ENCODE measurements around the gene EXOSC9. TPM values are rescaled to one million over a fixed set of nuclear protein-coding genes. Genes with fewer than 3 reads are reported as not detected.

EXOSC9 gene
- total and polyA plus RNA-seq, 2 experiments from 2014 or later = 41.9 to 44.1 TPM

GRCh38 chr4:121860121-121860520 is 59.0 kb downstream of the EXOSC9 start:
- TF ChIP-seq EZH2 (IDR thresholded peaks at IDR 0.05; ENCODE audit: insufficient read depth, poor library complexity, severe bottlenecking) (no peak), EZH2phosphoT487 (IDR thresholded peaks at IDR 0.05; ENCODE audit: insufficient read depth, low read depth) (no peak)
- no peak overlapping the region for H3K4me3 ChIP-seq
- no peaks in the 10 kb centered on the region for H4K20me1 ChIP-seq (ENCODE audit: insufficient read depth)
- H3K4me1 ChIP-seq (ENCODE audit: insufficient read depth) = no peaks in the 10 kb centered on the region
- H3K9ac ChIP-seq = no peak overlapping the region
- H3K27ac ChIP-seq = no peak overlapping the region
- peaks cover 45% of the 10 kb centered on the region for H3K36me3 ChIP-seq (ENCODE audit: low read depth)
- in situ Hi-C loops (cut with MboI) = no loop called here
- H3F3A ChIP-seq (ENCODE audit: insufficient read depth) = no peaks in the 10 kb centered on the region
- no peak overlapping the region for H3K4me2 ChIP-seq (ENCODE audit: unreplicated experiment)
- H3K9me3 ChIP-seq (ENCODE audit: low read depth) = no peaks in the 10 kb centered on the region
- H3K27me3 ChIP-seq (replicated peaks; ENCODE audit: insufficient read depth) = no peaks in the 10 kb centered on the region
- H3K9me2 ChIP-seq (ENCODE audit: insufficient read depth) = no peaks in the 10 kb centered on the region
- no peaks in the 10 kb centered on the region for H3K79me2 ChIP-seq (ENCODE audit: insufficient read depth)
- DNase-seq = no peak
- no peak overlapping the region for H2AFZ ChIP-seq

- Histone ChIP-seq H3K9me3 (ENCODE audit: low read depth) (no peaks in the 10 kb centered on the region), H3K4me2 (ENCODE audit: unreplicated experiment) (no peak overlapping the region), H3K9ac (no peak overlapping the region), H4K20me1 (ENCODE audit: insufficient read depth) (no peaks in the 10 kb centered on the region), H3K4me3 (no peak overlapping the region), H3K27me3 (replicated peaks; ENCODE audit: insufficient read depth) (no peaks in the 10 kb centered on the region), H2AFZ (no peak overlapping the region), H3F3A (ENCODE audit: insufficient read depth) (no peaks in the 10 kb centered on the region), H3K4me1 (ENCODE audit: insufficient read depth) (no peaks in the 10 kb centered on the region), H3K36me3 (ENCODE audit: low read depth) (peaks cover 53% of the 10 kb centered on the region), H3K9me2 (ENCODE audit: insufficient read depth) (no peaks in the 10 kb centered on the region), H3K27ac (no peak overlapping the region), H3K79me2 (ENCODE audit: insufficient read depth) (peaks cover 10% of the 10 kb centered on the region; the same call in 1 of the 2 replicates)
- no peak for DNase-seq
- TF ChIP-seq EZH2phosphoT487 (IDR thresholded peaks at IDR 0.05; ENCODE audit: insufficient read depth, low read depth) = no peak
- no peak for TF ChIP-seq EZH2 (IDR thresholded peaks at IDR 0.05; ENCODE audit: insufficient read depth, poor library complexity, severe bottlenecking)
- in situ Hi-C loops (cut with MboI) = no loop called here
- 94 to 97% methylated on average over 2 of the region's 2 CpGs for WGBS, 2 experiments (ENCODE audit: low coverage in 1 of 2, low lambda C conversion rate in 2 of 2, missing lambda C conversion rate in 2 of 2)
These were observed 60.3 kb downstream of the EXOSC9 start for GRCh38 chr4:121861426-121861825.

- in situ Hi-C loops (cut with MboI) = no loop called here
- H3K4me3 ChIP-seq = no peak overlapping the region
- no peaks in the 10 kb centered on the region for H3K27me3 ChIP-seq (replicated peaks; ENCODE audit: insufficient read depth)
- peaks cover 2% of the 10 kb centered on the region for H3K4me1 ChIP-seq (ENCODE audit: insufficient read depth)
- H3K36me3 ChIP-seq (ENCODE audit: low read depth) = peaks cover 63% of the 10 kb centered on the region
- no peaks in the 10 kb centered on the region for H3K9me3 ChIP-seq (ENCODE audit: low read depth)
- H3K27ac ChIP-seq = no peak overlapping the region
- no peak for DNase-seq
- peaks cover 22% of the 10 kb centered on the region for H3K79me2 ChIP-seq (ENCODE audit: insufficient read depth)
- H3F3A ChIP-seq (ENCODE audit: insufficient read depth) = no peaks in the 10 kb centered on the region
- no peaks in the 10 kb centered on the region for H4K20me1 ChIP-seq (ENCODE audit: insufficient read depth)
- H2AFZ ChIP-seq = no peak overlapping the region
- TF ChIP-seq EZH2phosphoT487 (IDR thresholded peaks at IDR 0.05; ENCODE audit: insufficient read depth, low read depth) (no peak), EZH2 (IDR thresholded peaks at IDR 0.05; ENCODE audit: insufficient read depth, poor library complexity, severe bottlenecking) (no peak)
- H3K4me2 ChIP-seq (ENCODE audit: unreplicated experiment) = no peak overlapping the region
- no peak overlapping the region for H3K9ac ChIP-seq
- WGBS, 2 experiments (ENCODE audit: low coverage in 1 of 2, low lambda C conversion rate in 2 of 2, missing lambda C conversion rate in 2 of 2) = 81 to 82% methylated on average over 7 of the region's 7 CpGs
- no peaks in the 10 kb centered on the region for H3K9me2 ChIP-seq (ENCODE audit: insufficient read depth)
These were observed 62.7 kb downstream of the EXOSC9 start for GRCh38 chr4:121863799-121864198.

Other genes starting within 250 kb of the EXOSC9 start
- 1,082 and 1,164 TPM in 2 replicates for gene ANXA5, start 104.3 kb upstream of the EXOSC9 start, total RNA-seq (2014; rRNA removed; shearing (Covaris generic))
- gene ANXA5, start 104.3 kb upstream of the EXOSC9 start, polyA plus RNA-seq (2016; fragmentation: Nextera tagmentation; extraction: Ambion mirVana) = 1,730 and 1,770 TPM in 2 replicates
- gene SMIM43, start 36.2 kb upstream of the EXOSC9 start, total RNA-seq (2014; rRNA removed; shearing (Covaris generic)) = 3.4 and 3.5 TPM in 2 replicates
- 1.4 TPM in 2 replicates for gene SMIM43, start 36.2 kb upstream of the EXOSC9 start, polyA plus RNA-seq (2016; fragmentation: Nextera tagmentation; extraction: Ambion mirVana)
- gene CCNA2, start 22.6 kb downstream of the EXOSC9 start, total RNA-seq (2014; rRNA removed; shearing (Covaris generic)) = 45.3 and 47.7 TPM in 2 replicates
- 33.1 and 33.7 TPM in 2 replicates for gene CCNA2, start 22.6 kb downstream of the EXOSC9 start, polyA plus RNA-seq (2016; fragmentation: Nextera tagmentation; extraction: Ambion mirVana)
- gene BBS7, start 69.2 kb downstream of the EXOSC9 start, total RNA-seq (2014; rRNA removed; shearing (Covaris generic)) = 24.5 and 25.3 TPM in 2 replicates
- gene BBS7, start 69.2 kb downstream of the EXOSC9 start, polyA plus RNA-seq (2016; fragmentation: Nextera tagmentation; extraction: Ambion mirVana) = 27.7 and 28.7 TPM in 2 replicates
- 0.22 TPM in 1 of 2 replicates, not detected in the other for gene TRPC3, start 150.7 kb downstream of the EXOSC9 start, total RNA-seq (2014; rRNA removed; shearing (Covaris generic))
- not detected in 2 replicates for gene TRPC3, start 150.7 kb downstream of the EXOSC9 start, polyA plus RNA-seq (2016; fragmentation: Nextera tagmentation; extraction: Ambion mirVana)

Data from GM23248 (cell line).